Gastroesophageal sphincter (tissue), 3 donors: Measurements from ENCODE around the gene ANKRD24.

Experiments
- POLR2A ChIP-seq, 2 donors: fragments of 450-650 bp; IDR thresholded peaks; one replicate each; pipeline ENCODE4 v1.6.1; 2017; ENCODE audit warnings: antibody characterized with exemption in 2 of 2, mild to moderate bottlenecking in 2 of 2, moderate library complexity in 1 of 2
- TF ChIP-seq, protein P1 (sequence below), 4 experiments: fragments of 200-600 bp in 2 of 4; fragments of 450-650 bp in 2 of 4; sonication (generic) in 1 of 4; IDR thresholded peaks; one replicate each; pipeline ENCODE4 v1.5.1; 2017 to 2019; ENCODE audit warnings: antibody characterized with exemption in 4 of 4, mild to moderate bottlenecking in 2 of 4, moderate library complexity in 2 of 4

GRCh38 chr19:4175669-4175931 is 6.9 kb upstream of the ANKRD24 start:
- TF ChIP-seq, protein P1, sequence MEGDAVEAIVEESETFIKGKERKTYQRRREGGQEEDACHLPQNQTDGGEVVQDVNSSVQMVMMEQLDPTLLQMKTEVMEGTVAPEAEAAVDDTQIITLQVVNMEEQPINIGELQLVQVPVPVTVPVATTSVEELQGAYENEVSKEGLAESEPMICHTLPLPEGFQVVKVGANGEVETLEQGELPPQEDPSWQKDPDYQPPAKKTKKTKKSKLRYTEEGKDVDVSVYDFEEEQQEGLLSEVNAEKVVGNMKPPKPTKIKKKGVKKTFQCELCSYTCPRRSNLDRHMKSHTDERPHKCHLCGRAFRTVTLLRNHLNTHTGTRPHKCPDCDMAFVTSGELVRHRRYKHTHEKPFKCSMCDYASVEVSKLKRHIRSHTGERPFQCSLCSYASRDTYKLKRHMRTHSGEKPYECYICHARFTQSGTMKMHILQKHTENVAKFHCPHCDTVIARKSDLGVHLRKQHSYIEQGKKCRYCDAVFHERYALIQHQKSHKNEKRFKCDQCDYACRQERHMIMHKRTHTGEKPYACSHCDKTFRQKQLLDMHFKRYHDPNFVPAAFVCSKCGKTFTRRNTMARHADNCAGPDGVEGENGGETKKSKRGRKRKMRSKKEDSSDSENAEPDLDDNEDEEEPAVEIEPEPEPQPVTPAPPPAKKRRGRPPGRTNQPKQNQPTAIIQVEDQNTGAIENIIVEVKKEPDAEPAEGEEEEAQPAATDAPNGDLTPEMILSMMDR (IDR thresholded peaks at IDR 0.05) = no peak
- TF ChIP-seq POLR2A (IDR thresholded peaks at IDR 0.05) = no peak
